Measurements from ENCODE around the gene POLR2J2.
"Not testable (repeated sequence)": the region's sequence is repeated elsewhere in the genome, so short reads cannot be mapped to it uniquely, and the experiment has no call there.

Gene POLR2J2

GRCh38 chr7:102649924-102650323 is 21.5 kb downstream of the POLR2J2 start, which contains the start of gene SPDYE2B:
Gene SPDYE2B, plus strand, starts transcription at chr7:102650319. Its CDS starts 2,030 bp downstream, at chr7:102652349.
- not testable (repeated sequence) for H3K27ac ChIP-seq (ENCODE audit: low read depth, low read length); H3K9me3 ChIP-seq (ENCODE audit: low read length); H3K36me3 ChIP-seq (ENCODE audit: insufficient read depth, low read length); H3K4me1 ChIP-seq (ENCODE audit: insufficient read depth, low read length); H3K4me3 ChIP-seq (ENCODE audit: low read depth in 1 of 2, low read length in 2 of 2); H3K27me3 ChIP-seq (ENCODE audit: control insufficient read depth in 1 of 2, insufficient read depth in 2 of 2, low read length in 2 of 2); H3K9ac ChIP-seq (ENCODE audit: low read length)

GRCh38 chr7:102647813-102648212 is 23.6 kb downstream of the POLR2J2 start:
- H3K36me3 ChIP-seq (ENCODE audit: insufficient read depth, low read length); H3K4me1 ChIP-seq (ENCODE audit: insufficient read depth, low read length); H3K4me3 ChIP-seq (ENCODE audit: low read depth in 1 of 2, low read length in 2 of 2); H3K27ac ChIP-seq (ENCODE audit: low read depth, low read length); H3K27me3 ChIP-seq (ENCODE audit: control insufficient read depth in 1 of 2, insufficient read depth in 2 of 2, low read length in 2 of 2); H3K9me3 ChIP-seq (ENCODE audit: low read length); H3K9ac ChIP-seq (ENCODE audit: low read length): not testable (repeated sequence)

GRCh38 chr7:102643404-102643803 is 28.1 kb downstream of the POLR2J2 start:
- not testable (repeated sequence) for H3K4me3 ChIP-seq (ENCODE audit: low read depth in 1 of 2, low read length in 2 of 2); H3K27ac ChIP-seq (ENCODE audit: low read depth, low read length); H3K27me3 ChIP-seq (ENCODE audit: control insufficient read depth in 1 of 2, insufficient read depth in 2 of 2, low read length in 2 of 2)

GRCh38 chr7:102642691-102643090 is 28.8 kb downstream of the POLR2J2 start, which contains the start of gene UPK3BL1:
Gene UPK3BL1, minus strand, starts transcription at chr7:102642791. Its CDS starts 50 bp downstream, at chr7:102642741.
- not testable (repeated sequence) for H3K27me3 ChIP-seq (ENCODE audit: control insufficient read depth in 1 of 2, insufficient read depth in 2 of 2, low read length in 2 of 2); H3K4me1 ChIP-seq (ENCODE audit: insufficient read depth, low read length)

More at GRCh38 chr7:102643404-102643803, 28.1 kb downstream of the POLR2J2 start:
- H3K36me3 ChIP-seq (ENCODE audit: insufficient read depth, low read length); H3K9me3 ChIP-seq (ENCODE audit: low read length); H3K4me1 ChIP-seq (ENCODE audit: insufficient read depth, low read length); H3K9ac ChIP-seq (ENCODE audit: low read length): not testable (repeated sequence)

GRCh38 chr7:102638848-102639247 is 32.6 kb downstream of the POLR2J2 start:
- not testable (repeated sequence) for H3K36me3 ChIP-seq (ENCODE audit: insufficient read depth, low read length); H3K4me3 ChIP-seq (ENCODE audit: low read depth in 1 of 2, low read length in 2 of 2); H3K4me1 ChIP-seq (ENCODE audit: insufficient read depth, low read length); H3K27me3 ChIP-seq (ENCODE audit: control insufficient read depth in 1 of 2, insufficient read depth in 2 of 2, low read length in 2 of 2); H3K9me3 ChIP-seq (ENCODE audit: low read length); H3K27ac ChIP-seq (ENCODE audit: low read depth, low read length); H3K9ac ChIP-seq (ENCODE audit: low read length)

More at GRCh38 chr7:102642691-102643090, 28.8 kb downstream of the POLR2J2 start, which contains the start of gene UPK3BL1:
- not testable (repeated sequence) for H3K27ac ChIP-seq (ENCODE audit: low read depth, low read length); H3K4me3 ChIP-seq (ENCODE audit: low read depth in 1 of 2, low read length in 2 of 2); H3K36me3 ChIP-seq (ENCODE audit: insufficient read depth, low read length); H3K9me3 ChIP-seq (ENCODE audit: low read length); H3K9ac ChIP-seq (ENCODE audit: low read length)

- H3K4me1 ChIP-seq (ENCODE audit: insufficient read depth, low read length); H3K4me3 ChIP-seq (ENCODE audit: low read depth in 1 of 2, low read length in 2 of 2); H3K27me3 ChIP-seq (ENCODE audit: control insufficient read depth in 1 of 2, insufficient read depth in 2 of 2, low read length in 2 of 2); H3K9me3 ChIP-seq (ENCODE audit: low read length); H3K36me3 ChIP-seq (ENCODE audit: insufficient read depth, low read length); H3K9ac ChIP-seq (ENCODE audit: low read length); H3K27ac ChIP-seq (ENCODE audit: low read depth, low read length): not testable (repeated sequence)
These were observed 34.5 kb downstream of the POLR2J2 start for GRCh38 chr7:102636956-102637355.

GRCh38 chr7:102635354-102635753 is 36.1 kb downstream of the POLR2J2 start:
- H3K27ac ChIP-seq (ENCODE audit: low read depth, low read length); H3K27me3 ChIP-seq (ENCODE audit: control insufficient read depth in 1 of 2, insufficient read depth in 2 of 2, low read length in 2 of 2); H3K36me3 ChIP-seq (ENCODE audit: insufficient read depth, low read length); H3K9me3 ChIP-seq (ENCODE audit: low read length); H3K4me1 ChIP-seq (ENCODE audit: insufficient read depth, low read length); H3K9ac ChIP-seq (ENCODE audit: low read length); H3K4me3 ChIP-seq (ENCODE audit: low read depth in 1 of 2, low read length in 2 of 2): not testable (repeated sequence)

GRCh38 chr7:102634299-102634698 is 37.2 kb downstream of the POLR2J2 start:
- H3K4me3 ChIP-seq (ENCODE audit: low read depth in 1 of 2, low read length in 2 of 2); H3K27ac ChIP-seq (ENCODE audit: low read depth, low read length); H3K36me3 ChIP-seq (ENCODE audit: insufficient read depth, low read length); H3K27me3 ChIP-seq (ENCODE audit: control insufficient read depth in 1 of 2, insufficient read depth in 2 of 2, low read length in 2 of 2); H3K4me1 ChIP-seq (ENCODE audit: insufficient read depth, low read length); H3K9ac ChIP-seq (ENCODE audit: low read length); H3K9me3 ChIP-seq (ENCODE audit: low read length): not testable (repeated sequence)

- not testable (repeated sequence) for H3K4me1 ChIP-seq (ENCODE audit: insufficient read depth, low read length)
These were observed 40.8 kb downstream of the POLR2J2 start for GRCh38 chr7:102630622-102631021.

GRCh38 chr7:102627271-102627904 is 44.1 kb downstream of the POLR2J2 start:
- H3K9me3 ChIP-seq (ENCODE audit: low read length); H3K27ac ChIP-seq (ENCODE audit: low read depth, low read length); H3K9ac ChIP-seq (ENCODE audit: low read length); H3K4me1 ChIP-seq (ENCODE audit: insufficient read depth, low read length); H3K4me3 ChIP-seq (ENCODE audit: low read depth in 1 of 2, low read length in 2 of 2); H3K36me3 ChIP-seq (ENCODE audit: insufficient read depth, low read length); H3K27me3 ChIP-seq (ENCODE audit: control insufficient read depth in 1 of 2, insufficient read depth in 2 of 2, low read length in 2 of 2): not testable (repeated sequence)

More at GRCh38 chr7:102630622-102631021, 40.8 kb downstream of the POLR2J2 start:
- H3K9ac ChIP-seq (ENCODE audit: low read length); H3K9me3 ChIP-seq (ENCODE audit: low read length); H3K36me3 ChIP-seq (ENCODE audit: insufficient read depth, low read length); H3K27me3 ChIP-seq (ENCODE audit: control insufficient read depth in 1 of 2, insufficient read depth in 2 of 2, low read length in 2 of 2); H3K4me3 ChIP-seq (ENCODE audit: low read depth in 1 of 2, low read length in 2 of 2); H3K27ac ChIP-seq (ENCODE audit: low read depth, low read length): not testable (repeated sequence)

GRCh38 chr7:102618122-102618521 is 53.3 kb downstream of the POLR2J2 start:
- H3K4me3 ChIP-seq (ENCODE audit: low read depth in 1 of 2, low read length in 2 of 2); H3K4me1 ChIP-seq (ENCODE audit: insufficient read depth, low read length); H3K9ac ChIP-seq (ENCODE audit: low read length); H3K27ac ChIP-seq (ENCODE audit: low read depth, low read length); H3K9me3 ChIP-seq (ENCODE audit: low read length); H3K27me3 ChIP-seq (ENCODE audit: control insufficient read depth in 1 of 2, insufficient read depth in 2 of 2, low read length in 2 of 2); H3K36me3 ChIP-seq (ENCODE audit: insufficient read depth, low read length): not testable (repeated sequence)

- not testable (repeated sequence) for H3K4me3 ChIP-seq (ENCODE audit: low read depth in 1 of 2, low read length in 2 of 2)
These were observed 54.8 kb downstream of the POLR2J2 start, which contains the start of gene RASA4 for GRCh38 chr7:102616507-102617125. Gene RASA4, minus strand, starts transcription at chr7:102616756. Its CDS starts 67 bp downstream, at chr7:102616689.

More at GRCh38 chr7:102616507-102617125, 54.8 kb downstream of the POLR2J2 start, which contains the start of gene RASA4:
- H3K9me3 ChIP-seq (ENCODE audit: low read length); H3K4me1 ChIP-seq (ENCODE audit: insufficient read depth, low read length); H3K9ac ChIP-seq (ENCODE audit: low read length); H3K27ac ChIP-seq (ENCODE audit: low read depth, low read length); H3K36me3 ChIP-seq (ENCODE audit: insufficient read depth, low read length); H3K27me3 ChIP-seq (ENCODE audit: control insufficient read depth in 1 of 2, insufficient read depth in 2 of 2, low read length in 2 of 2): not testable (repeated sequence)
